HepG2 (cell line): ENCODE measurements around the gene CFTR. TPM values are rescaled to one million over a fixed set of nuclear protein-coding genes. Genes with fewer than 3 reads are reported as not detected.

Source experiments
- ATAC-seq: fragments of 200-7000 bp; cut with Tn5 transposase; 3 replicates; pipeline ENCODE4 v1.9.1; 2020; ENCODE audit warnings: mild to moderate bottlenecking, moderate library complexity
- BruUV-seq: library from RNA; stranded (reverse); fragments of 400-500 nt; replicated peaks from 2 replicates; lab custom pipeline; 2021; lab: Mats Ljungman, UMichigan
- CTCF ChIA-PET: fragments of 300-600 bp; formaldehyde crosslinking; extraction: SDS; loops from one replicate; lab custom pipeline; 2021; ENCODE audit warnings: low total read pairs, inconsistent platforms, low intra/inter-chr PET ratio; lab: Yijun Ruan, JAX
- POLR2A ChIA-PET: fragments of 350-600 bp; sonication (Branson Sonifier 250); formaldehyde crosslinking; loops from one replicate; lab custom pipeline; 2020; ENCODE audit warnings: antibody characterized with exemption, inconsistent platforms; lab: Yijun Ruan, JAX
- DNase-seq: peaks from one replicate; pipeline ENCODE4 v3.0.0-alpha.2; 2015; ENCODE audit warnings: low spot score
- FAIRE-seq: peaks from 3 replicates; lab custom pipeline; 2011; peaks lifted over from hg19 to GRCh38; lab: Jason Lieb, UNC
- H2AFZ ChIP-seq: one replicate; pipeline ENCODE4 v1.6.1; 2011; ENCODE audit warnings: low read length, inconsistent platforms
- H3K27ac ChIP-seq: fragments of 300-600 bp; 3 replicates; pipeline ENCODE4 v1.8.0; 2011; ENCODE audit warnings: mixed run types, mild to moderate bottlenecking, mixed read lengths, low read length, inconsistent platforms; ENCODE audit not compliant: insufficient read depth; ENCODE audit errors: extremely low read length
- H3K27me3 ChIP-seq, 2 experiments: fragments of 200-600 bp in 1 of 2; 2 replicates in 1 of 2; 3 replicates in 1 of 2; pipeline versions ENCODE4 v1.6.0 to v1.8.0; 2011; ENCODE audit warnings: low read length in 2 of 2, mild to moderate bottlenecking in 2 of 2, moderate library complexity in 2 of 2, inconsistent platforms in 1 of 2; ENCODE audit not compliant: insufficient read depth in 2 of 2, control insufficient read depth in 1 of 2
- H3K36me3 ChIP-seq, 2 experiments: fragments of 200-600 bp in 1 of 2; replicated peaks in 1 of 2; 2 replicates in 1 of 2; 3 replicates in 1 of 2; pipeline versions ENCODE4 v1.5.1 to v1.8.0; 2011; ENCODE audit warnings: low read length in 2 of 2, inconsistent platforms in 1 of 2; ENCODE audit not compliant: insufficient read depth in 2 of 2, control insufficient read depth in 1 of 2
- H3K4me1 ChIP-seq: 2 replicates; pipeline ENCODE4 v1.5.1; 2012; ENCODE audit warnings: low read length, inconsistent platforms; ENCODE audit not compliant: insufficient read depth
- H3K4me2 ChIP-seq: 2 replicates; pipeline ENCODE4 v1.6.0; 2011; ENCODE audit warnings: low read depth, low read length, inconsistent platforms
- H3K4me3 ChIP-seq, 3 experiments: fragments of 200-600 bp in 1 of 3; sonication (generic), shearing (Covaris generic) in 1 of 3; replicated peaks in 1 of 3; 2 replicates each; pipeline ENCODE4 v1.5.1; 2011 to 2016; ENCODE audit warnings: low read length in 3 of 3, inconsistent platforms in 2 of 3, low read depth in 2 of 3, mild to moderate bottlenecking in 2 of 3, control low read depth in 1 of 3, mixed read lengths in 1 of 3; ENCODE audit not compliant: insufficient read depth in 1 of 3
- H3K79me2 ChIP-seq: one replicate; pipeline ENCODE4 v1.6.1; 2011; ENCODE audit warnings: low read length, inconsistent platforms; ENCODE audit not compliant: insufficient read depth
- H3K9ac ChIP-seq: 2 replicates; pipeline ENCODE4 v1.6.0; 2011; ENCODE audit warnings: mild to moderate bottlenecking, low read depth, low read length, inconsistent platforms; ENCODE audit not compliant: insufficient read depth
- H3K9me3 ChIP-seq: 2 replicates; pipeline ENCODE4 v1.5.1; 2012; ENCODE audit warnings: mild to moderate bottlenecking, low read length
- H4K20me1 ChIP-seq: 2 replicates; pipeline ENCODE4 v1.6.0; 2011; ENCODE audit warnings: inconsistent platforms, mild to moderate bottlenecking, low read length, moderate library complexity; ENCODE audit not compliant: insufficient read depth
- GATAD2A ChIP-seq: IDR thresholded peaks from 2 replicates; pipeline ENCODE4 v1.6.1; 2016
- HNF4A ChIP-seq: sonication (generic); formaldehyde crosslinking; IDR thresholded peaks from 2 replicates; pipeline ENCODE4 v1.4.0; 2020; ENCODE audit warnings: missing genetic modification reagents
- HNRNPL ChIP-seq: fragments of 200-400 bp; formaldehyde crosslinking; IDR thresholded peaks from 2 replicates; pipeline ENCODE4 v1.6.1; 2017; ENCODE audit warnings: mild to moderate bottlenecking, low read depth, low read length
- IRF2 ChIP-seq: IDR thresholded peaks from 2 replicates; pipeline ENCODE4 v1.6.1; 2018; ENCODE audit warnings: missing genetic modification reagents, missing compliant biosample characterization
- KAT2B ChIP-seq: fragments of 150-350 bp; IDR thresholded peaks from 2 replicates; pipeline ENCODE4 v1.6.1; 2014; ENCODE audit warnings: low read depth, low read length, borderline replicate concordance
- PRPF4 ChIP-seq: fragments of 200-400 bp; formaldehyde crosslinking; IDR thresholded peaks from 2 replicates; pipeline ENCODE4 v1.6.1; 2016; ENCODE audit warnings: low read length, low read depth; ENCODE audit not compliant: poor library complexity, severe bottlenecking
- RXRB ChIP-seq: IDR thresholded peaks from 2 replicates; pipeline ENCODE4 v1.6.1; 2016; ENCODE audit warnings: borderline replicate concordance, missing genetic modification reagents, missing compliant biosample characterization
- SP1 ChIP-seq, 2 experiments: fragments of 450-650 bp in 1 of 2; sonication (generic) in 1 of 2; formaldehyde crosslinking in 1 of 2; IDR thresholded peaks; 2 replicates each; pipeline versions ENCODE4 v1.4.0 to v1.6.1; 2016 to 2020; ENCODE audit warnings: missing genetic modification reagents in 1 of 2
- SRF ChIP-seq: IDR thresholded peaks from 2 replicates; pipeline ENCODE4 v1.6.1; 2011; ENCODE audit warnings: mild to moderate bottlenecking, low read depth, low read length, moderate library complexity
- U2AF2 ChIP-seq: fragments of 200-400 bp; formaldehyde crosslinking; IDR thresholded peaks from 2 replicates; pipeline ENCODE4 v1.6.1; 2017; ENCODE audit warnings: low read depth, mild to moderate bottlenecking, low read length
- ZC3H4 ChIP-seq: sonication (generic); formaldehyde crosslinking; IDR thresholded peaks from 2 replicates; pipeline ENCODE4 v1.4.0; 2020; ENCODE audit warnings: missing genetic modification reagents, borderline replicate concordance
- ZIK1 ChIP-seq: sonication (generic); formaldehyde crosslinking; IDR thresholded peaks from 2 replicates; pipeline ENCODE4 v1.5.0; 2020; ENCODE audit warnings: mild to moderate bottlenecking, low read depth, missing genetic modification reagents, borderline replicate concordance
- ZNF160 ChIP-seq: sonication (generic); formaldehyde crosslinking; IDR thresholded peaks from 2 replicates; pipeline ENCODE4 v1.8.0; 2022; ENCODE audit warnings: mild to moderate bottlenecking, inconsistent platforms, missing genetic modification reagents
- ZNF282 ChIP-seq: fragments of 450-650 bp; IDR thresholded peaks from 2 replicates; pipeline ENCODE4 v1.6.1; 2018; ENCODE audit not compliant: partially characterized antibody
- ZNF563 ChIP-seq: sonication (generic); formaldehyde crosslinking; IDR thresholded peaks from 2 replicates; pipeline ENCODE4 v1.8.0; 2022; ENCODE audit warnings: mild to moderate bottlenecking, moderate library complexity, missing genetic modification reagents
- ZNF773 ChIP-seq: sonication (generic); formaldehyde crosslinking; IDR thresholded peaks from 2 replicates; pipeline ENCODE4 v1.4.0; 2020; ENCODE audit warnings: missing genetic modification reagents, borderline replicate concordance
- ZNF883 ChIP-seq: sonication (generic); formaldehyde crosslinking; IDR thresholded peaks from 2 replicates; pipeline ENCODE4 v1.5.1; 2020; ENCODE audit warnings: mild to moderate bottlenecking, missing genetic modification reagents; ENCODE audit errors: not compliant biosample characterization
- WGBS: methylation state at CpG from one replicate; pipeline ENCODE4 v1.1.6; 2017; ENCODE audit warnings: low lambda C conversion rate; 5-methylcytosine and 5-hydroxymethylcytosine counted together
- in situ Hi-C: cut with HindIII; loops from 2 replicates; pipeline ENCODE4 v1.10.0; 2017; ENCODE audit warnings: low pct_unique_long_range_greater_than_20kb; ENCODE audit not compliant: extremely low pct_ligation_motif_present
- intact Hi-C: fragments of 100-400 bp; cut with micrococcal nuclease; formaldehyde crosslinking; loops from one replicate; pipeline ENCODE4 v1.10.0; 2022; ENCODE audit not compliant: unreplicated experiment
- polyA plus RNA-seq, 8 experiments: library from polyadenylated mRNA; depleted of rRNA in 3 of 8; stranded (reverse) in 7 of 8; unstranded in 1 of 8; fragments of >200 nt; fragmentation: Illumina TruSeq in 4 of 8; extraction: Trizol in 4 of 8; gene quantifications; 2 replicates each; pipeline versions ENCODE4 v1.2.1 to v1.2.3, GENCODE V29; 2011 to 2016; ENCODE audit warnings: low read depth in 4 of 8, missing spikeins in 1 of 8, mixed read lengths in 1 of 8; ENCODE audit not compliant: insufficient read depth in 1 of 8
- total RNA-seq, 5 experiments: library from RNA; depleted of rRNA; stranded (reverse); fragments of >200 nt; fragmentation: Illumina TruSeq; extraction: Trizol; gene quantifications; 2 replicates each; pipeline ENCODE4 v1.2.3, GENCODE V29; 2016; ENCODE audit warnings: low read depth in 1 of 5
- TF ChIP-seq, protein P1 (sequence below): sonication (generic); formaldehyde crosslinking; IDR thresholded peaks from 2 replicates; pipeline ENCODE4 v1.8.0; 2022; ENCODE audit warnings: mild to moderate bottlenecking, missing genetic modification reagents, moderate library complexity
- TF ChIP-seq, protein P2 (sequence below): sonication (generic); formaldehyde crosslinking; IDR thresholded peaks from 2 replicates; pipeline ENCODE4 v1.4.0; 2020; ENCODE audit warnings: missing genetic modification reagents, borderline replicate concordance

The CFTR gene
- total and polyA plus RNA-seq, 2 of the 13 experiments (the other 11 are each of a cell fraction or from before 2014, with no cell fraction given), result not detected

DNA sequence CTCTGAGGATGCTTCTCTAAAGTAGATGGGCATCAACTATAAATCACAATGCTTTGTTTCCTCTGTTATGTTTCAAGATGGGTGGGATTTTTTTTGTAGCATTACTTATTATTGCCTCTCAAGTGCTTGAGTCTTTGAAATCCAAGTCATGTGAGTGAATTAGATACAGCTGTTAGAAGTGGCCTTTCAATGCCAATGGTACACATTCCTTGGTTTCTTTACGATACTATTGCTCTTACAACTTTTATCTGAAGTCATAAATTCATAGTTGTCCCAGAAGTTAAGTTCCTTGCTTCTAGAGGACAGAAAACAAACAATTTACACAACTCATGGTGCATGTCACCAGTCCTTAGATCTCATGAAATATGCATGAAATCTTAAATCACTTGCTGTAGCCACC, 15.5 kb downstream of the CFTR start:
- ATAC-seq, result no peak
- no peaks in the 10 kb centered on the region for H3K79me2 ChIP-seq
- CTCF ChIA-PET, result no interaction called here

DNA sequence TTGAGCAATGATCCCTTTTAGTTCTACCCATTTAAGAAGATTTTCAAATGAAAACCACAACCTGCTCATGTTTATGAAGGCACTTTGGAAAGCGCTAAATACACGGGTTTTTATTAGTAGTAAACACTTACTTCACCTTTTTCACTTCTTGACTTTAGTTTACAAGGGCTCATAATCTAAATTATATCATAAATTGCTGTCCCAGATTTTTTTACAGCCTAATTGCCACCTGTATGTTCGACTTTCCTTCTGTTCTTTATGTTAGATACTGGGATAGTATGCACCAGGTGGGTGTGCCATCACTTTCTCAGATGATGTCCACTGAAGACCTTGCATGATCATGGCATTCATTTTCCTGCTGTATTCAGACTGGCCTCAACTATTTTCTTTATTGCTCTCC, 22.5 kb downstream of the CFTR start:
- WGBS, result 21% methylated on average over 3 of the region's 3 CpGs
- in situ Hi-C loops, result no loop called here
- BruUV-seq, result no TSS peak
- no peak for TF ChIP-seq HNF4A
- no peak for TF ChIP-seq ZNF563
- no peak for TF ChIP-seq KAT2B
- TF ChIP-seq ZC3H4 (CRISPR knock-in tag), result no peak
- no peak for TF ChIP-seq SRF
- no peak for TF ChIP-seq IRF2 (CRISPR knock-in tag)
- no peak for TF ChIP-seq GATAD2A (CRISPR knock-in tag)
- TF ChIP-seq, protein P1, sequence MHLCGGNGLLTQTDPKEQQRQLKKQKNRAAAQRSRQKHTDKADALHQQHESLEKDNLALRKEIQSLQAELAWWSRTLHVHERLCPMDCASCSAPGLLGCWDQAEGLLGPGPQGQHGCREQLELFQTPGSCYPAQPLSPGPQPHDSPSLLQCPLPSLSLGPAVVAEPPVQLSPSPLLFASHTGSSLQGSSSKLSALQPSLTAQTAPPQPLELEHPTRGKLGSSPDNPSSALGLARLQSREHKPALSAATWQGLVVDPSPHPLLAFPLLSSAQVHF (CRISPR knock-in tag), result no peak
- TF ChIP-seq ZNF773 (CRISPR knock-in tag), result no peak
- TF ChIP-seq ZIK1 (CRISPR knock-in tag), result no peak
- no peak for TF ChIP-seq U2AF2
- TF ChIP-seq ZNF160 (CRISPR knock-in tag), result no peak
- no peak for TF ChIP-seq PRPF4
- no peak for TF ChIP-seq HNRNPL

More for the DNA sequence above, 15.5 kb downstream of the CFTR start:
- intact Hi-C loops, result no loop called here
- Histone ChIP-seq H4K20me1 (no peaks in the 10 kb centered on the region), H3K4me3 (no peak overlapping the region), H3K4me1 (peaks cover 2% of the 10 kb centered on the region), H3K27ac (no peak overlapping the region), H3K9ac (no peak overlapping the region), H2AFZ (no peak overlapping the region), H3K36me3 (no peaks in the 10 kb centered on the region), H3K27me3 (no peaks in the 10 kb centered on the region), H3K9me3 (no peaks in the 10 kb centered on the region), H3K4me2 (no peak overlapping the region)
- no TSS peak for BruUV-seq
- WGBS, result 0% methylated on average over 1 of the region's 1 CpG
- in situ Hi-C loops, result no loop called here
- DNase-seq (no peak), FAIRE-seq (no peak)
- TF ChIP-seq SP1 (IDR thresholded peaks at IDR 0.05) (no peak), SP1 (CRISPR knock-in tag; IDR thresholded peaks at IDR 0.05) (no peak), ZNF883 (no peak), RXRB (CRISPR knock-in tag) (no peak), ZNF282 (no peak)
- TF ChIP-seq, protein P2, sequence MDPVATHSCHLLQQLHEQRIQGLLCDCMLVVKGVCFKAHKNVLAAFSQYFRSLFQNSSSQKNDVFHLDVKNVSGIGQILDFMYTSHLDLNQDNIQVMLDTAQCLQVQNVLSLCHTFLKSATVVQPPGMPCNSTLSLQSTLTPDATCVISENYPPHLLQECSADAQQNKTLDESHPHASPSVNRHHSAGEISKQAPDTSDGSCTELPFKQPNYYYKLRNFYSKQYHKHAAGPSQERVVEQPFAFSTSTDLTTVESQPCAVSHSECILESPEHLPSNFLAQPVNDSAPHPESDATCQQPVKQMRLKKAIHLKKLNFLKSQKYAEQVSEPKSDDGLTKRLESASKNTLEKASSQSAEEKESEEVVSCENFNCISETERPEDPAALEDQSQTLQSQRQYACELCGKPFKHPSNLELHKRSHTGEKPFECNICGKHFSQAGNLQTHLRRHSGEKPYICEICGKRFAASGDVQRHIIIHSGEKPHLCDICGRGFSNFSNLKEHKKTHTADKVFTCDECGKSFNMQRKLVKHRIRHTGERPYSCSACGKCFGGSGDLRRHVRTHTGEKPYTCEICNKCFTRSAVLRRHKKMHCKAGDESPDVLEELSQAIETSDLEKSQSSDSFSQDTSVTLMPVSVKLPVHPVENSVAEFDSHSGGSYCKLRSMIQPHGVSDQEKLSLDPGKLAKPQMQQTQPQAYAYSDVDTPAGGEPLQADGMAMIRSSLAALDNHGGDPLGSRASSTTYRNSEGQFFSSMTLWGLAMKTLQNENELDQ, result no peak
- POLR2A ChIA-PET, result no interaction called here

More for the DNA sequence above, 22.5 kb downstream of the CFTR start:
- Histone ChIP-seq H4K20me1 (no peaks in the 10 kb centered on the region), H3K4me2 (no peak overlapping the region), H3K4me3 (no peak overlapping the region), H3K36me3 (no peaks in the 10 kb centered on the region), H3K27ac (no peak overlapping the region), H3K79me2 (no peaks in the 10 kb centered on the region), H3K9ac (no peak overlapping the region), H3K9me3 (no peaks in the 10 kb centered on the region), H3K27me3 (no peaks in the 10 kb centered on the region), H2AFZ (no peak overlapping the region), H3K4me1 (no peaks in the 10 kb centered on the region)
- ChIA-PET CTCF (no interaction called here), POLR2A (no interaction called here)
- no peak for FAIRE-seq
- no peak for DNase-seq
- no peak for ATAC-seq
- intact Hi-C loops, result no loop called here
